Measurements from ENCODE around the gene HNRNPLL. TPM values are rescaled to one million over a fixed set of nuclear protein-coding genes. Genes with fewer than 3 reads are reported as not detected.

The HNRNPLL gene
- polyA plus RNA-seq, 1 of the 3 experiments (the other 2 are of a cell fraction), result 24.4 TPM

GRCh38 chr2:38602732-38603401 is at the start of gene HNRNPLL (continued):
- no peak; the same call in 1 of the 2 replicates for TF ChIP-seq YY1 (IDR thresholded peaks at IDR 0.05; ENCODE audit: low read depth)
- TF ChIP-seq TCF12 (IDR thresholded peaks at IDR 0.05), result peak; percentile 34; the same call in 1 of the 2 replicates
- peak; percentile 53 for TF ChIP-seq MAX (IDR thresholded peaks at IDR 0.05; ENCODE audit: low read depth)
- no peak for TF ChIP-seq FOSL2 (IDR thresholded peaks at IDR 0.05; ENCODE audit: borderline replicate concordance, low read depth)
- TF ChIP-seq USF1 (IDR thresholded peaks at IDR 0.05; ENCODE audit: borderline replicate concordance, low read depth), result no peak
- TF ChIP-seq RXRA (IDR thresholded peaks at IDR 0.05; ENCODE audit: borderline replicate concordance, low read depth), result peak; percentile 55; the same call in 1 of the 2 replicates
- TF ChIP-seq FOXJ3 (CRISPR knock-in tag; IDR thresholded peaks at IDR 0.05), result no peak
- TF ChIP-seq FOXM1 (IDR thresholded peaks at IDR 0.05; ENCODE audit: low read depth), result no peak; the same call in 1 of the 2 replicates
- peak; percentile 19 for TF ChIP-seq CTCF (IDR thresholded peaks at IDR 0.05)

GRCh38 chr2:38650717-38651116 is 48.0 kb upstream of the HNRNPLL start:
- CTCF ChIA-PET, result interaction anchor here (2.4 kb wide), 1 partner anchor 69 kb away, joined by 7 read pairs; no protein-coding TSS in a partner anchor
- TF ChIP-seq JUND (IDR thresholded peaks at IDR 0.05) (no peak), REST (IDR thresholded peaks at IDR 0.05; ENCODE audit: low read depth, low read length) (no peak), EP300 (IDR thresholded peaks at IDR 0.05; ENCODE audit: borderline replicate concordance in 1 of 2, low read depth in 1 of 2, low read length in 1 of 2) (no peak), EZH2phosphoT487 (IDR thresholded peaks at IDR 0.05; ENCODE audit: borderline replicate concordance, low read depth) (no peak), CTCF (IDR thresholded peaks at IDR 0.05) (no peak), NFIC (IDR thresholded peaks at IDR 0.05; ENCODE audit: borderline replicate concordance) (no peak), RFX5 (IDR thresholded peaks at IDR 0.05; ENCODE audit: low read length) (no peak), USF2 (IDR thresholded peaks at IDR 0.05; ENCODE audit: borderline replicate concordance, low read depth, low read length) (no peak), PBX3 (IDR thresholded peaks at IDR 0.05) (no peak), MEF2A (IDR thresholded peaks at IDR 0.05; ENCODE audit: borderline replicate concordance, low read depth) (no peak), CHD2 (IDR thresholded peaks at IDR 0.05; ENCODE audit: low read length, partially characterized antibody) (no peak), MAX (IDR thresholded peaks at IDR 0.05; ENCODE audit: low read depth) (no peak)

More at GRCh38 chr2:38650717-38651116, 48.0 kb upstream of the HNRNPLL start:
- 100% methylated on average over 2 of the region's 2 CpGs for WGBS (ENCODE audit: low lambda C conversion rate)
- H3K27ac ChIP-seq (ENCODE audit: low read depth in 2 of 2, low read length in 1 of 2), result no peak overlapping the region
- DNase-seq, result no peak
- no peak overlapping the region for H2AFZ ChIP-seq (ENCODE audit: low read depth)
- no peak overlapping the region for H3K4me2 ChIP-seq
- POLR2A ChIA-PET, result no interaction called here
- no peaks in the 10 kb centered on the region for H4K20me1 ChIP-seq (ENCODE audit: insufficient read depth)
- no peaks in the 10 kb centered on the region for H3K36me3 ChIP-seq (replicated peaks in 1 of 2; ENCODE audit: control insufficient read depth in 1 of 2, insufficient read depth in 2 of 2, low read length in 1 of 2)
- no peaks in the 10 kb centered on the region for H3K79me2 ChIP-seq (ENCODE audit: insufficient read depth)
- no peaks in the 10 kb centered on the region for H3K9me2 ChIP-seq
- no peak overlapping the region for H3K4me3 ChIP-seq (ENCODE audit: low read depth in 2 of 2, low read length in 1 of 2)
- no peaks in the 10 kb centered on the region for H3K9me3 ChIP-seq
- no peak overlapping the region for H3K9ac ChIP-seq
- H3K27me3 ChIP-seq (ENCODE audit: insufficient read depth), result no peaks in the 10 kb centered on the region
- no peaks in the 10 kb centered on the region; a peak in 1 of 4 replicates for H3K4me1 ChIP-seq (ENCODE audit: control insufficient read depth in 1 of 2, insufficient read depth in 2 of 2, low read depth in 1 of 2, low read length in 1 of 2)
- H3F3A ChIP-seq (replicated peaks; ENCODE audit: insufficient read depth), result no peaks in the 10 kb centered on the region

Data from SK-N-SH (cell line).